HCT116 (cell line): Measurements from ENCODE around the gene ERMARD. TPM values are rescaled to one million over a fixed set of nuclear protein-coding genes. Genes with fewer than 3 reads are reported as not detected.

Experiments
- ATAC-seq: fragments of 200-7000 bp; cut with Tn5 transposase; 2 replicates; pipeline ENCODE4 v1.9.1; 2020; ENCODE audit warnings: mild to moderate bottlenecking, moderate library complexity
- BruUV-seq: library from RNA; stranded (reverse); fragments of 400-500 nt; replicated peaks from 2 replicates; lab custom pipeline; 2021; lab: Mats Ljungman, UMichigan
- CTCF ChIA-PET: fragments of 300-600 bp; sonication (Branson Sonifier 250); formaldehyde crosslinking; loops from one replicate; lab custom pipeline; 2021; ENCODE audit warnings: antibody characterized with exemption; lab: Charles Lee
- POLR2A ChIA-PET: fragments of 300-600, 350-600 bp; sonication (Branson Sonifier 250); formaldehyde crosslinking; loops from one replicate; lab custom pipeline; 2021; ENCODE audit warnings: antibody characterized with exemption; lab: Charles Lee
- RAD21 ChIA-PET, 2 experiments: fragments of 300-600 bp; sonication (Branson Sonifier 250); formaldehyde crosslinking; loops; one replicate each; lab custom pipeline; 2023; ENCODE audit warnings: low total read pairs in 2 of 2; ENCODE audit not compliant: uncharacterized antibody in 2 of 2, unreplicated experiment in 2 of 2, low non-redundant PET in 1 of 2; lab: Charles Lee
- DNase-seq: peaks from one replicate; pipeline ENCODE4 v3.0.0-alpha.2; 2010; ENCODE audit warnings: low read depth, low spot score
- H2AFZ ChIP-seq: fragments of 200-600 bp; shearing (Covaris generic), sonication (generic); 2 replicates; pipeline ENCODE4 v1.6.1; 2017; ENCODE audit warnings: low read depth, mixed run types, mixed read lengths, antibody characterized with exemption, low read length; ENCODE audit not compliant: poor library complexity, severe bottlenecking
- H3K27ac ChIP-seq: 2 replicates; pipeline ENCODE4 v1.5.1; 2012; ENCODE audit warnings: low read depth, low read length
- H3K27me3 ChIP-seq: fragments of 200-600 bp; sonication (generic); 2 replicates; pipeline ENCODE4 v1.6.1; 2016; ENCODE audit warnings: mixed run types, low read length, mixed read lengths; ENCODE audit not compliant: insufficient read depth
- H3K36me3 ChIP-seq, 2 experiments: fragments of 200-500 bp in 1 of 2; fragments of 200-600 bp in 1 of 2; sonication (Bioruptor generic) in 1 of 2; sonication (generic) in 1 of 2; 2 replicates each; pipeline versions ENCODE4 v1.5.1 to v1.6.1; 2014 to 2016; ENCODE audit warnings: low read length in 2 of 2, inconsistent platforms in 1 of 2, mixed read lengths in 1 of 2, mixed run types in 1 of 2; ENCODE audit not compliant: insufficient read depth in 2 of 2, control insufficient read depth in 1 of 2
- H3K4me1 ChIP-seq, 2 experiments: fragments of 200-600 bp in 1 of 2; sonication (generic) in 1 of 2; 2 replicates each; pipeline versions ENCODE4 v1.5.1 to v1.6.1; 2012 to 2017; ENCODE audit warnings: low read length in 2 of 2, inconsistent platforms in 1 of 2, mild to moderate bottlenecking in 1 of 2, mixed read lengths in 1 of 2, mixed run types in 1 of 2, moderate library complexity in 1 of 2; ENCODE audit not compliant: insufficient read depth in 2 of 2, control insufficient read depth in 1 of 2
- H3K4me2 ChIP-seq: fragments of 200-600 bp; sonication (generic); 2 replicates; pipeline ENCODE4 v1.6.1; 2017; ENCODE audit warnings: mixed run types, low read length, mixed read lengths
- H3K4me3 ChIP-seq, 2 experiments: fragments of 200-600 bp in 1 of 2; sonication (generic) in 1 of 2; replicated peaks in 1 of 2; 2 replicates each; pipeline ENCODE4 v1.5.1; 2011 to 2016; ENCODE audit warnings: low read length in 2 of 2, control low read depth in 1 of 2, low read depth in 1 of 2, mild to moderate bottlenecking in 1 of 2, mixed read lengths in 1 of 2, mixed run types in 1 of 2
- H3K79me2 ChIP-seq: fragments of 200-600 bp; sonication (generic); 2 replicates; pipeline ENCODE4 v1.6.1; 2017; ENCODE audit warnings: mild to moderate bottlenecking, mixed run types, low read length, moderate library complexity, mixed read lengths; ENCODE audit not compliant: insufficient read depth
- H3K9ac ChIP-seq: fragments of 200-600 bp; sonication (generic); 2 replicates; pipeline ENCODE4 v1.6.1; 2016; ENCODE audit warnings: low read length, mixed read lengths
- H3K9me2 ChIP-seq: fragments of 200-600 bp; sonication (generic), shearing (Covaris generic); 2 replicates; pipeline ENCODE4 v1.6.1; 2017; ENCODE audit warnings: mixed run types, mild to moderate bottlenecking, moderate library complexity; ENCODE audit not compliant: insufficient read depth
- H3K9me3 ChIP-seq, 2 experiments: fragments of 200-500 bp in 1 of 2; fragments of 200-600 bp in 1 of 2; sonication (Bioruptor generic) in 1 of 2; sonication (generic) in 1 of 2; 2 replicates each; pipeline ENCODE4 v1.6.1; 2014 to 2017; ENCODE audit warnings: low read length in 2 of 2, mixed read lengths in 2 of 2, inconsistent platforms in 1 of 2, low read depth in 1 of 2, mild to moderate bottlenecking in 1 of 2, mixed run types in 1 of 2, moderate library complexity in 1 of 2; ENCODE audit not compliant: control insufficient read depth in 1 of 2, insufficient read depth in 1 of 2
- H4K20me1 ChIP-seq: fragments of 200-600 bp; sonication (generic), shearing (Covaris generic); 2 replicates; pipeline ENCODE4 v1.6.1; 2017; ENCODE audit warnings: mixed run types, mild to moderate bottlenecking, moderate library complexity; ENCODE audit not compliant: insufficient read depth
- ATF3 ChIP-seq: IDR thresholded peaks from 2 replicates; pipeline ENCODE4 v1.6.1; 2012
- CBX3 ChIP-seq: IDR thresholded peaks from 2 replicates; pipeline ENCODE4 v1.6.1; 2012; ENCODE audit warnings: low read depth
- CEBPB ChIP-seq: IDR thresholded peaks from 2 replicates; pipeline ENCODE4 v1.6.1; 2012; ENCODE audit warnings: low read depth
- CTCF ChIP-seq, 3 experiments: fragments of 200-600 bp in 1 of 3; sonication (generic) in 1 of 3; IDR thresholded peaks in 2 of 3; conservative IDR thresholded peaks in 1 of 3; 2 replicates each; pipeline ENCODE4 v1.5.1; 2012 to 2017; ENCODE audit warnings: low read depth in 2 of 3, low read length in 2 of 3, antibody characterized with exemption in 1 of 3, borderline replicate concordance in 1 of 3, control low read depth in 1 of 3, mild to moderate bottlenecking in 1 of 3, mixed read lengths in 1 of 3, mixed run types in 1 of 3, moderate library complexity in 1 of 3; ENCODE audit not compliant: insufficient read depth in 1 of 3
- EGR1 ChIP-seq: IDR thresholded peaks from 2 replicates; pipeline ENCODE4 v1.6.1; 2012; ENCODE audit warnings: low read depth
- ELF1 ChIP-seq: IDR thresholded peaks from 2 replicates; pipeline ENCODE4 v1.6.1; 2012; ENCODE audit warnings: low read depth, borderline replicate concordance
- EZH2 ChIP-seq: fragments of 200-600 bp; sonication (generic); IDR thresholded peaks from 2 replicates; pipeline ENCODE4 v1.6.1; 2017; ENCODE audit warnings: antibody characterized with exemption, mixed run types
- FOSL1 ChIP-seq: IDR thresholded peaks from 2 replicates; pipeline ENCODE4 v1.6.1; 2012; ENCODE audit warnings: low read depth
- JUND ChIP-seq: IDR thresholded peaks from 2 replicates; pipeline ENCODE4 v1.6.1; 2012
- MAX ChIP-seq: IDR thresholded peaks from 2 replicates; pipeline ENCODE4 v1.6.1; 2012
- POLR2A ChIP-seq: IDR thresholded peaks from 2 replicates; pipeline ENCODE4 v1.7.0; 2011; ENCODE audit warnings: borderline replicate concordance; ENCODE audit not compliant: insufficient read depth, insufficient read length; ENCODE audit errors: extremely low read depth
- POLR2AphosphoS5 ChIP-seq: IDR thresholded peaks from 2 replicates; pipeline ENCODE4 v1.6.1; 2011; ENCODE audit warnings: mild to moderate bottlenecking, low read depth, low read length, moderate library complexity
- RAD21 ChIP-seq: IDR thresholded peaks from 2 replicates; pipeline ENCODE4 v1.6.1; 2012; ENCODE audit warnings: low read depth, mild to moderate bottlenecking
- REST ChIP-seq: IDR thresholded peaks from 2 replicates; pipeline ENCODE4 v1.6.1; 2012; ENCODE audit warnings: low read depth
- SP1 ChIP-seq: IDR thresholded peaks from 2 replicates; pipeline ENCODE4 v1.6.1; 2012; ENCODE audit warnings: low read depth
- TCF7L2 ChIP-seq: IDR thresholded peaks from 2 replicates; pipeline ENCODE4 v1.7.0; 2011; ENCODE audit warnings: borderline replicate concordance, inconsistent platforms; ENCODE audit not compliant: insufficient read depth, insufficient read length; ENCODE audit errors: extremely low read depth
- YY1 ChIP-seq: IDR thresholded peaks from 2 replicates; pipeline ENCODE4 v1.6.1; 2011; ENCODE audit warnings: low read length, low read depth, moderate library complexity, mild to moderate bottlenecking; ENCODE audit not compliant: insufficient replicate concordance; ENCODE audit errors: extremely low read depth
- ZBTB33 ChIP-seq: IDR thresholded peaks from 2 replicates; pipeline ENCODE4 v1.6.1; 2011; ENCODE audit warnings: mild to moderate bottlenecking, low read length, moderate library complexity; ENCODE audit not compliant: insufficient replicate concordance; ENCODE audit errors: extremely low read depth
- ZFX ChIP-seq: fragments of 450-650 bp; IDR thresholded peaks from 2 replicates; pipeline ENCODE4 v1.6.1; 2017
- ZNF274 ChIP-seq: fragments of 200-500 bp; sonication (Bioruptor generic); IDR thresholded peaks from 2 replicates; pipeline ENCODE4 v1.6.1; 2014; ENCODE audit warnings: mild to moderate bottlenecking, low read depth, low read length, inconsistent platforms
- intact Hi-C: fragments of 100-400 bp; cut with micrococcal nuclease; formaldehyde crosslinking; loops from 2 replicates; pipeline ENCODE4 v1.10.0; 2022
- total RNA-seq: library from RNA; stranded (reverse); gene quantifications from one replicate; pipeline ENCODE4 v1.2.1, GENCODE V29; 2021; ENCODE audit not compliant: unreplicated experiment

ERMARD gene
- total RNA-seq, 1 experiment from 2014 or later, result 24.7 TPM

- ChIA-PET CTCF (no interaction called here), POLR2A (no interaction called here), RAD21 (no interaction called here)
- Histone ChIP-seq H3K4me3 (no peak overlapping the region), H3K9me2 (no peaks in the 10 kb centered on the region), H3K27ac (no peak overlapping the region), H3K36me3 (no peaks in the 10 kb centered on the region), H2AFZ (no peak overlapping the region), H4K20me1 (no peaks in the 10 kb centered on the region), H3K79me2 (no peaks in the 10 kb centered on the region), H3K4me2 (no peak overlapping the region), H3K27me3 (peaks cover 7% of the 10 kb centered on the region; the same call in 1 of the 2 replicates), H3K4me1 (no peaks in the 10 kb centered on the region), H3K9me3 (no peaks in the 10 kb centered on the region), H3K9ac (no peak overlapping the region)
- intact Hi-C loops, result no loop called here
- ATAC-seq, result no peak
- DNase-seq, result no peak
- BruUV-seq, result no TSS peak
- no peak for TF ChIP-seq POLR2A
- no peak for TF ChIP-seq JUND
- no peak for TF ChIP-seq EZH2
- no peak for TF ChIP-seq FOSL1
- no peak for TF ChIP-seq TCF7L2
- TF ChIP-seq EGR1, result no peak
- TF ChIP-seq SP1, result no peak
- no peak for TF ChIP-seq RAD21
- TF ChIP-seq ELF1, result no peak
- no peak for TF ChIP-seq ZNF274
- TF ChIP-seq CTCF (IDR thresholded peaks at IDR 0.05 in 2 of 3, conservative IDR thresholded peaks at IDR 0.05 in 1 of 3; ENCODE audit: borderline replicate concordance in 1 of 3, insufficient read depth in 1 of 3, low read depth in 2 of 3, low read length in 2 of 3), result no peak
- no peak for TF ChIP-seq ATF3
- TF ChIP-seq CBX3, result no peak
- TF ChIP-seq MAX, result no peak
- TF ChIP-seq CEBPB, result no peak
- TF ChIP-seq ZBTB33, result no peak
- no peak for TF ChIP-seq YY1
- no peak for TF ChIP-seq POLR2AphosphoS5
- no peak for TF ChIP-seq ZFX
- no peak for TF ChIP-seq REST
Measured at GRCh38 chr6:169824848-169825557, 73.6 kb downstream of the ERMARD start.
